Upper lobe of left lung (tissue), 6 donors: ENCODE measurements around the gene RAB5B. TPM values are rescaled to one million over a fixed set of nuclear protein-coding genes. Genes with fewer than 3 reads are reported as not detected.

ENCODE experiments used
- ATAC-seq, 2 donors: fragments of 200-7000 bp; cut with Tn5 transposase; one replicate each; pipeline ENCODE4 v1.9.1; 2022; ENCODE audit warnings: mild to moderate bottlenecking in 2 of 2, moderate library complexity in 2 of 2; ENCODE audit not compliant: low FRiP score in 2 of 2
- DNase-seq, 2 donors: peaks; one replicate each; pipeline ENCODE4 v3.0.0-alpha.2; 2019 to 2020
- H3K27ac ChIP-seq, 4 donors: fragments of 200-600 bp; sonication (generic); one replicate each; pipeline ENCODE4 v1.5.1; 2016 to 2019
- H3K27me3 ChIP-seq, 4 donors: fragments of 200-600 bp; sonication (generic); one replicate each; pipeline ENCODE4 v1.5.1; 2017 to 2019
- H3K36me3 ChIP-seq, 4 donors: fragments of 200-600 bp; sonication (generic); one replicate each; pipeline ENCODE4 v1.5.1; 2016 to 2019
- H3K4me1 ChIP-seq, 4 donors: fragments of 200-600 bp; sonication (generic); one replicate each; pipeline ENCODE4 v1.5.1; 2018 to 2019
- H3K4me3 ChIP-seq, 4 donors: fragments of 200-600 bp; sonication (generic); one replicate each; pipeline ENCODE4 v1.5.1; 2017 to 2019; ENCODE audit warnings: mild to moderate bottlenecking in 2 of 4, moderate library complexity in 1 of 4
- H3K9me3 ChIP-seq, 4 donors: fragments of 200-600 bp; sonication (generic); one replicate each; pipeline ENCODE4 v1.5.1; 2018 to 2019
- CTCF ChIP-seq, 6 experiments: fragments of 450-650 bp in 4 of 6; fragments of 200-600 bp in 2 of 6; sonication (generic) in 2 of 6; IDR thresholded peaks; one replicate each; pipeline ENCODE4 v1.5.1; 2016 to 2019; ENCODE audit warnings: antibody characterized with exemption in 6 of 6
- EP300 ChIP-seq, 4 donors: sonication (generic); formaldehyde crosslinking; IDR thresholded peaks; one replicate each; pipeline ENCODE4 v1.5.1; 2017; ENCODE audit warnings: antibody characterized with exemption in 4 of 4, control low read depth in 2 of 4
- POLR2A ChIP-seq, 4 donors: fragments of 450-650 bp; IDR thresholded peaks; one replicate each; pipeline ENCODE4 v1.5.1; 2016 to 2017; ENCODE audit warnings: antibody characterized with exemption in 4 of 4, mild to moderate bottlenecking in 2 of 4
- POLR2AphosphoS5 ChIP-seq, 2 donors: sonication (generic); formaldehyde crosslinking; IDR thresholded peaks; one replicate each; pipeline ENCODE4 v1.5.1; 2017; ENCODE audit warnings: antibody characterized with exemption in 2 of 2
- WGBS, 2 donors: methylation state at CpG; one replicate each; pipeline ENCODE4 v1.1.5; 2017 to 2018; 5-methylcytosine and 5-hydroxymethylcytosine counted together
- total RNA-seq, 6 donors: library from RNA; depleted of rRNA in 4 of 6; stranded (reverse); fragments of >200 nt in 4 of 6; gene quantifications; one replicate each; pipeline versions ENCODE4 v1.1.0 to v1.2.1, GENCODE V29; 2016 to 2021
- donor health status: DM: no; HTN: no; CAD: no; lungs with moderate emphysema.
- donor health status: DM: no; HTN: yes; CAD: no; lungs with severe emphysema.

RAB5B gene
- total RNA-seq, 6 donors from 2014 or later, result 53.4 to 139 (median 116) TPM

GRCh38 chr12:55934773-55935172 is 39.1 kb upstream of the RAB5B start:
- no peaks in the 10 kb centered on the region for H3K27me3 ChIP-seq
- ATAC-seq (no peak), DNase-seq (no peak)
- H3K27ac ChIP-seq, result no peak overlapping the region
- peaks cover 21 to 43% (median 27%) of the 10 kb centered on the region in 4 donors for H3K4me1 ChIP-seq
- no peaks in the 10 kb centered on the region for H3K9me3 ChIP-seq
- H3K4me3 ChIP-seq, result peak overlapping the region in 1 of 4 donors; percentile 30
- peaks cover 0 to 14% (median 0%) of the 10 kb centered on the region in 4 donors for H3K36me3 ChIP-seq
- no peak for TF ChIP-seq POLR2A (IDR thresholded peaks at IDR 0.05)
- no peak for TF ChIP-seq CTCF (IDR thresholded peaks at IDR 0.05)
- no peak for TF ChIP-seq POLR2AphosphoS5 (IDR thresholded peaks at IDR 0.05)
- no peak for TF ChIP-seq EP300 (IDR thresholded peaks at IDR 0.05)
- 94 to 100% methylated on average over 1 of the region's 1 CpG for WGBS, 2 donors

- ATAC-seq (peak in 1 of 2 donors; percentile 37), DNase-seq (peak in 1 of 2 donors; percentile 82)
- peak overlapping the region in 3 of 4 donors; percentile 7 to 31 (median 30) for H3K4me3 ChIP-seq
- H3K27me3 ChIP-seq, result no peaks in the 10 kb centered on the region
- no peak for TF ChIP-seq POLR2A (IDR thresholded peaks at IDR 0.05)
- no peak for TF ChIP-seq EP300 (IDR thresholded peaks at IDR 0.05)
- TF ChIP-seq POLR2AphosphoS5 (IDR thresholded peaks at IDR 0.05), result no peak
- no peak for TF ChIP-seq CTCF (IDR thresholded peaks at IDR 0.05)
- H3K4me1 ChIP-seq, result peaks cover 22 to 43% (median 29%) of the 10 kb centered on the region in 4 donors
- H3K27ac ChIP-seq, result peak overlapping the region; percentile 22 to 78 (median 59)
- no peaks in the 10 kb centered on the region for H3K9me3 ChIP-seq
- WGBS, 2 donors, result 55 to 59% methylated on average over 22 to 26 of the region's 26 CpGs
- H3K36me3 ChIP-seq, result peaks cover 0 to 18% (median 0%) of the 10 kb centered on the region in 4 donors
Observed at GRCh38 chr12:55935738-55936151, 38.1 kb upstream of the RAB5B start.

- H3K4me1 ChIP-seq, result peaks cover 11 to 27% (median 15%) of the 10 kb centered on the region in 4 donors
- no peak overlapping the region for H3K4me3 ChIP-seq
- WGBS, 2 donors, result 86 to 92% methylated on average over 2 of the region's 2 CpGs
- H3K9me3 ChIP-seq, result no peaks in the 10 kb centered on the region
- H3K27me3 ChIP-seq, result no peaks in the 10 kb centered on the region
- ATAC-seq (no peak), DNase-seq (no peak)
- no peak overlapping the region for H3K27ac ChIP-seq
- TF ChIP-seq EP300 (IDR thresholded peaks at IDR 0.05), result no peak
- TF ChIP-seq POLR2AphosphoS5 (IDR thresholded peaks at IDR 0.05), result no peak
- no peak for TF ChIP-seq CTCF (IDR thresholded peaks at IDR 0.05)
- no peak for TF ChIP-seq POLR2A (IDR thresholded peaks at IDR 0.05)
- H3K36me3 ChIP-seq, result peaks cover 0 to 38% (median 6%) of the 10 kb centered on the region in 4 donors
Observed at GRCh38 chr12:55937981-55938380, 35.9 kb upstream of the RAB5B start.

- Histone ChIP-seq H3K27ac (no peak overlapping the region), H3K36me3 (peaks cover 0 to 48% (median 8%) of the 10 kb centered on the region in 4 donors), H3K9me3 (no peaks in the 10 kb centered on the region), H3K4me1 (peaks cover 7 to 17% (median 10%) of the 10 kb centered on the region in 4 donors), H3K27me3 (no peaks in the 10 kb centered on the region), H3K4me3 (no peak overlapping the region)
- no peak for ATAC-seq
- TF ChIP-seq POLR2AphosphoS5 (IDR thresholded peaks at IDR 0.05) (no peak), CTCF (IDR thresholded peaks at IDR 0.05) (no peak), POLR2A (IDR thresholded peaks at IDR 0.05) (no peak)
- no peak for DNase-seq
- WGBS, 2 donors, result 95 to 96% methylated on average over 6 to 8 of the region's 8 CpGs
Observed at GRCh38 chr12:55938826-55939501, 34.9 kb upstream of the RAB5B start.
